Measurements from ENCODE around the gene CADPS.

Gene CADPS

DNA sequence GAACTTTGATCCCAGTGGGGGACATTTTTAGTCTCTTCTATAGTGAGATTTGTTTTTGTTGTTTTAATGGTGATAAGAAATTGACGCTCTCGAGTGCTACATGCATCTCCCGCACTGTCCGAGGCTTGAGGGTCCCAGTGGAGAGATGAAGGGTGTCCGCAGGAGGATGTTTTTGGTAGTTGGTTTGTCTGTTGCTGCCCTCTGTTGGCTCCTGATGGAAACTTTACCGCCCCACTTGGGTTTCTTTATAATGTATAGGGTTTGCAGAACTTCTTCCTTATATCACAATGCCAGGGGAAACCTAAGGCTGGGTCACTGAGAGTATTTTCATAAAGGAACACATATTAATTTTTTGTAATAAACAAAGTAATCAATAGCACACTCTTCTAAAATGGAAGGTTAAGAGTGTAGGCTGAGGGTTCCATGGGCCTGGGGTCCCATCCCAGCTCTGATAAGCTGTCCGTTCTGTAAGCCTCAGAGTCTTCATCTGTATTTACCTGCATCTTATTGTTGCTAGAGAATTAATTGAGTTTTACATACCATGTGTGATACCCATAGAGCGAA, 316.6 kb downstream of the CADPS start:
- Mint-ChIP-seq H3K27ac (no peak overlapping the region), H3K36me3 (ENCODE audit: low read depth) (no peaks in the 10 kb centered on the region), H3K9me3 (no peaks in the 10 kb centered on the region), H3K4me3 (no peak overlapping the region), H3K4me1 (peaks cover 5% of the 10 kb centered on the region), H3K27me3 (ENCODE audit: low read depth, poor library complexity) (peaks cover 14% of the 10 kb centered on the region)
- TF ChIP-seq CTCF (IDR thresholded peaks at IDR 0.05), result peak; percentile 71
- DNase-seq, result peak; percentile 50

DNA sequence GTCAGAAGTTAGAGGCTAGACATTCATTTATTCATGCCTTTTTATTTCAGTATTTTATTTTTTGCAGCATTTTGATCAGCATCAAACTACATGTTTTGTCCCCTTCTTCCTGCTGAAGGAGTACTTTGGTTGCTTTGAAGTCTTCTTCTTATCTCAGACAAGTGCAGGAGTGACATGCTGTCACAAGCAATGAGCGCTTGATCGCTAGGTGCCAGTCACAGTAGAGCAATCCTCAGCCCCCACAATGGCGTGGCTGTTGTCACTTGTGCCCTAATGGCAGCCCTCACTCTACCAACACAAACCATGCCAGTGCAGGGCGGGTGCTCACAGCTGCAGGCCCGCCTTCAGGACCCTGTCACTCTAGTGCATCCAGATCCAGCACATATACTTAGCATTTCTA, 317.2 kb downstream of the CADPS start:
- Mint-ChIP-seq H3K9me3 (no peaks in the 10 kb centered on the region), H3K27ac (no peak overlapping the region), H3K4me1 (peaks cover 5% of the 10 kb centered on the region), H3K36me3 (ENCODE audit: low read depth) (no peaks in the 10 kb centered on the region), H3K27me3 (ENCODE audit: low read depth, poor library complexity) (peaks cover 14% of the 10 kb centered on the region), H3K4me3 (no peak overlapping the region)
- TF ChIP-seq CTCF (IDR thresholded peaks at IDR 0.05), result no peak
- DNase-seq, result no peak

DNA sequence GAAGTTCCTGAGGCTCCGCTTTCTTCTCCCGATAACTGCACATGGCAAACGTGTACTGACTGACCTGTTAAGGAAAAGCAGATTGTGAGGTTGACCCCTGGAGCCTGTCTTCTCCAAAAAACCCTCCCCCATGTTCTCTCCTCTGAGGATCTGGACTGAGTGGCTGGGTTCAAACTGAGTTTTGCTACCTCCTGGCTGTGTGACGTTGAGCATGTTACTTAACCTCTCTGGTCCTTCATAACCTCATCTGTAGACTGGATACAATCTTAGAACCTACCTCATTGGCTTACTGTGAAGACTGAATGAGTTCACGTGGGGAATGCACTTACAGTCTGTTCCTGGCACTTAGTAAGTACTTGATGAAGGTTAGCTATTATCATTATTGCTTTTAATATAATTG, 317.8 kb downstream of the CADPS start:
- H3K27me3 Mint-ChIP-seq (ENCODE audit: low read depth, poor library complexity), result peaks cover 14% of the 10 kb centered on the region
- DNase-seq, result no peak
- TF ChIP-seq CTCF (IDR thresholded peaks at IDR 0.05), result no peak
- no peaks in the 10 kb centered on the region for H3K36me3 Mint-ChIP-seq (ENCODE audit: low read depth)
- no peak overlapping the region for H3K4me3 Mint-ChIP-seq
- H3K27ac Mint-ChIP-seq, result no peak overlapping the region
- peaks cover 5% of the 10 kb centered on the region for H3K4me1 Mint-ChIP-seq
- H3K9me3 Mint-ChIP-seq, result no peaks in the 10 kb centered on the region

DNA sequence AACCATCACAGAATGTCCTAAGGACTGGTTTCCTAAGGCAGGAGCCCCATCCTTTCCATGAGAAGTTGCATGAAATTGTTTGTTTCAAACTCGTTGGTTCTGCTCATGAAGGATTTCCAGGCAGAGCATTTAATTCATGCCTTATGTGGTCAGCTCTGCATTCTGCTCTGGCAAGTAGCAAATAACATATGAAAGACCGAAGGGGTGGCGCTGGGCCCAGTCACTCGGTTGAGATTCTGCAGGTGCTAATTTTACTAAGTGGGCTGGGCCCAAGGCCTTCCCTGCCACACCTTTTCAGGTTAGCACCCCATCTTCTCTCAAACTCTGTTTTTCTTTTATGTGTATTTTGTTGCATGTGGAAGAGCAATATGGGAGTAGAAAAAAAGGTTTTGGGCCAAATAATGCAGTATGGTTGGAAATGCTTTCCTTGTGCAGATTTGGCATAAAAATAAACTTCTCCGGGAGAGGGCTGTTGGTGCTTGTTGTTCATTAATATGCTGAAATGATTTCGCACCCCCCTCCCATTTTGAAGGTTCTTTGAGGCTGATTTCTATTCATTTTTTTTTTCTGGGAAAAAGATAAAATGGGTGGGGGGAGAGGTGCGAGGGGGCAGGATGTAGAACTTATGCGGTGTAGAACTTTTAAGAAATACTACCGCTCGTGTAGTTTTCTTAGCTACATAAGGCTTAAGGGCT, 318.9 kb downstream of the CADPS start:
- H3K9me3 Mint-ChIP-seq, result no peaks in the 10 kb centered on the region
- no peak for TF ChIP-seq CTCF (IDR thresholded peaks at IDR 0.05)
- H3K36me3 Mint-ChIP-seq (ENCODE audit: low read depth), result no peaks in the 10 kb centered on the region
- peaks cover 5% of the 10 kb centered on the region for H3K4me1 Mint-ChIP-seq
- no peak for DNase-seq
- no peak overlapping the region for H3K27ac Mint-ChIP-seq
- no peak overlapping the region for H3K4me3 Mint-ChIP-seq
- H3K27me3 Mint-ChIP-seq (ENCODE audit: low read depth, poor library complexity), result peaks cover 20% of the 10 kb centered on the region

DNA sequence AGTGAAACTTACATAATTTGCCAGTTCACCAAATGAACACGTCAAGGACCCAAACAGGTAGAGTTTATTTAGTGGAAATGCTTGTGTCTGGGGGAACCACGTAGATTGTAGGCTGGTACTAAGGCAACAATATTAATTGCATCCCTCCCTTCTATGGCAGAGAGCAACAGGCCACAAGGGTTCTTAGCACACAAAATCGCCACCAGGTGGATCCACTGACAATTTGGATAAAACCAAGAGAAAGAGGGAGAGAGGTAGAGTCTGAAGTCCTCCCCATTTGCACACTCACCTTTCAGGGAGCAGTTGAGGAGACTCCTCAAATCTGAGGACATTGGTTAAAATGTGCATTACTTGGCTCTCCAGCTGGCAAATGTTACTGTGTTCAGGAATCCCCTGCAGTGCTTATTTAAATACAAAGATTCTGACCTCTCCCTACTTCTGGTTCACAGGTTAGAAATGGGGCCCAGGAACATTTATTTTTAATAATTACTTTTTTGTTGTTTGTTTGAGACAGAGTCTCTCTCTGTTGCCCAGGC, 320.9 kb downstream of the CADPS start:
- Mint-ChIP-seq H3K9me3 (no peaks in the 10 kb centered on the region), H3K27me3 (ENCODE audit: low read depth, poor library complexity) (peaks cover 22% of the 10 kb centered on the region), H3K27ac (no peak overlapping the region), H3K4me3 (no peak overlapping the region), H3K4me1 (no peaks in the 10 kb centered on the region), H3K36me3 (ENCODE audit: low read depth) (no peaks in the 10 kb centered on the region)
- DNase-seq, result no peak
- peak; percentile 11 for TF ChIP-seq CTCF (IDR thresholded peaks at IDR 0.05)

- no peak overlapping the region for H3K27ac Mint-ChIP-seq
These were observed 321.4 kb downstream of the CADPS start for GRCh38 chr3:62553811-62554210.

More at GRCh38 chr3:62553811-62554210, 321.4 kb downstream of the CADPS start:
- Mint-ChIP-seq H3K4me1 (no peaks in the 10 kb centered on the region), H3K4me3 (no peak overlapping the region), H3K9me3 (no peaks in the 10 kb centered on the region), H3K27me3 (ENCODE audit: low read depth, poor library complexity) (peaks cover 22% of the 10 kb centered on the region), H3K36me3 (ENCODE audit: low read depth) (no peaks in the 10 kb centered on the region)
- DNase-seq, result no peak
- no peak for TF ChIP-seq CTCF (IDR thresholded peaks at IDR 0.05)
